Naive B cell (primary cell): ENCODE measurements around the gene FAM90A1. TPM values are rescaled to one million over a fixed set of nuclear protein-coding genes. Genes with fewer than 3 reads are reported as not detected.
"Not testable (repeated sequence)": the region's sequence is repeated elsewhere in the genome, so short reads cannot be mapped to it uniquely, and the experiment has no call there.

Experiments used
- ATAC-seq, 2 donors: fragments of 150-1000 bp; cut with Tn5 transposase; 2 replicates each; pipeline ENCODE4 v1.10.0; 2021; ENCODE audit warnings: low read depth in 2 of 2, mild to moderate bottlenecking in 2 of 2, moderate library complexity in 2 of 2
- DNase-seq: peaks from one replicate; pipeline ENCODE4 v3.0.0; 2022
- H3K27ac Mint-ChIP-seq, 6 donors: one replicate each; pipeline ENCODE4 v1.8.0; 2020 to 2022; ENCODE audit warnings: mild to moderate bottlenecking in 6 of 6, mixed read lengths in 6 of 6, moderate library complexity in 5 of 6, inconsistent platforms in 2 of 6
- H3K27me3 Mint-ChIP-seq, 3 donors: one replicate each; pipeline ENCODE4 v1.8.0; 2021 to 2022; ENCODE audit warnings: mixed read lengths in 3 of 3, mild to moderate bottlenecking in 1 of 3
- H3K36me3 Mint-ChIP-seq, 2 donors: one replicate each; pipeline ENCODE4 v1.8.0; 2020 to 2022; ENCODE audit warnings: mixed read lengths in 2 of 2, inconsistent platforms in 1 of 2, mild to moderate bottlenecking in 1 of 2
- H3K4me1 Mint-ChIP-seq, 3 donors: one replicate each; pipeline ENCODE4 v1.8.0; 2020 to 2022; ENCODE audit warnings: mixed read lengths in 3 of 3, inconsistent platforms in 1 of 3, mild to moderate bottlenecking in 1 of 3, moderate library complexity in 1 of 3
- H3K4me3 Mint-ChIP-seq, 8 donors: one replicate each; pipeline ENCODE4 v1.8.0; 2020 to 2022; ENCODE audit warnings: mild to moderate bottlenecking in 8 of 8, mixed read lengths in 8 of 8, moderate library complexity in 8 of 8, inconsistent platforms in 2 of 8
- H3K9me3 Mint-ChIP-seq, 7 donors: one replicate each; pipeline ENCODE4 v1.8.0; 2020 to 2022; ENCODE audit warnings: mixed read lengths in 7 of 7, mild to moderate bottlenecking in 5 of 7, inconsistent platforms in 2 of 7, moderate library complexity in 1 of 7
- polyA plus RNA-seq, 6 donors: library from polyadenylated mRNA; unstranded; fragments of 300-500 nt; fragmentation: Illumina TruSeq; gene quantifications; one replicate each; pipeline ENCODE4 v1.2.3, GENCODE V29; 2021; ENCODE audit warnings: low read depth in 6 of 6

Gene FAM90A1
- polyA plus RNA-seq, 6 donors from 2014 or later: not detected

DNA sequence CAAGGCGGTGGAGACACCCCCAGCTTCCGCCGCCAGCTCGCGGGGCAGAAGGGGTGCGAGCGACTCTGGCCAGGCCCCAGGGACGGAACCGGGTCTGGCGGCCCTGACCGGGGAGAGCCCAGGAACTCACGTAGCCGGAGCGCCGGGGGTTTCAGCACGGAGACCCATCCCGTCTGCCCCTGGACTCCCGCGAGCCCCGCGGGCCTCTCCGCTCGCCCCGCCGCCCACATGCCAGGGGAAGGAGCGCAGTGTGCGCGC is 15.1 kb upstream of the FAM90A1 start:
- H3K27me3 Mint-ChIP-seq, H3K36me3 Mint-ChIP-seq, H3K9me3 Mint-ChIP-seq, DNase-seq: not testable (repeated sequence)
- Mint-ChIP-seq H3K27ac (peak overlapping the region in 4 of 6 donors; percentile 76 to 90 (median 81)), H3K4me3 (peak overlapping the region; percentile 84 to 99 (median 98)), H3K4me1 (peaks cover 5 to 12% (median 10%) of the 10 kb centered on the region in 3 donors)
- peak in 1 of 2 donors; percentile 1 for ATAC-seq

DNA sequence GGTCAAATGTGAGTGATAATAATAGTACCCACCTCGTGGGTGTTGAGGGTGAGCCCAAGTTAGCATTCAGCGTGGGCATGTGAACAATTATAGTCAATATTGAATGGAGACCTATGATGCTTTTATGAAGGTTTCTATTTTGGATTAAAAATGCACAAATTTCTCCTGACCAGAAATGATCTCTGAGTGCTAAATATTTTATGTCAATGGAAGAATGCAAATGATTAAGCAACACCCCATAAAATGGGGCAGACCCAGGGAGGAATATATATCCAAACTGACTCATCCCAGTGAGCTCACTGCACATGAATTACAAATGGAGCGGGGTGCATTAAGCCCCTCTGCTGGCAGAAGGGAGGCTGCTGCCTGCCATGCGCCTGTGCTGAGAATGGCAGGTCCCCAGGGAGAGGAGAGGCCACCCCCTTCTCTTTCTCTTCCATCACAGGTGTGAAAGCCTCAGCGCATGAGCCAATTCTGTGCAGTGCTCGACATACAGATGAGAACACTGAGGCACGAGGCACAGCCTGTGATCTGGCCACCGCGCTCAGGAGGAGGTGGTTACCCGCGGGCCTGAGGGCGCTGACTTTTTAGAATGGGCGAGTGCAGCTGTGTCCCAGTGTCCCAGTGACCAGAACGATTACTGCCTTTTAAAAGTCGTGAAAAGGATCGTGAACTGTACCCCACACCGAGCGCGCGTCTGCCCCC is 14.7 kb upstream of the FAM90A1 start:
- peak in 1 of 2 donors; percentile 36 for ATAC-seq
- H3K9me3 Mint-ChIP-seq, H3K36me3 Mint-ChIP-seq, H3K27me3 Mint-ChIP-seq, DNase-seq: not testable (repeated sequence)
- peak overlapping the region in 4 of 6 donors; percentile 76 to 90 (median 81) for H3K27ac Mint-ChIP-seq
- H3K4me1 Mint-ChIP-seq: peaks cover 7 to 17% (median 13%) of the 10 kb centered on the region in 3 donors
- peak overlapping the region; percentile 78 to 99 (median 96) for H3K4me3 Mint-ChIP-seq

DNA sequence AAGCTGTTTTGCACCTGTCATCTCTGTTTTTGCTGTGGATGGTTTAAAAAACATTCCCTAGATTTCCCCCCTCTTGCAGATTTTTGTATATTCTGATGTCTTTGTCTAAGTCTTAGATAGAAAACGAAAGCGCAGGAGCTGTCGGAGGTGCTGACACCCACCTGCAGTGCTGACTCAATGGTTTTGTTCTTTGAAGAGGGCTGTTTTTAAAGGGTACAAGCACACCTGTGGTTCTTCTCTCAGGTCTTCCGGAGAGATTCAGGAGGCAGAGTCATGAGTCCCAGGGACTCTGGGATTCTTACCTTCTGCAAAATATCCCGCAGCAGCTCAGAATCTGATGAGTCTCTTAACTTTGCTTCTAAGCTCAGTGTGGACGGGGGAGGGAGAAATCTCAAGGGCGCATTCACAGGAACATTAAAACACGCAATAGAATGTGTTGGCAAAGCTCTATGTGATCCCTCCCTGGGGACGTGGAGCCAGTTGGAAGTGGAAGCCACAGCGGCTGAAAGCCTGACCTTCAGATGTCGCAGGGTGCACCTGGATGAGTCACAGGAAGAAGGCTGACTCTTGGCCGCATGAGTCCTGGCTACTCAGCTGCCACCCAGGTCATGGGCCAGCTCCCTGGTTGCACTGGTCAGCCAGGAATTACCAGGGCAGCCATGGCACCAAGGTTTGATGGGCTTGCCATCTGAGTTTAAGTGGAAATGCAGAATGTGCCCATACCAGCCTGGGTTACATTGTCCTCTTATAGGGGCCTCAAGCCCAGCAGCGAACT is 13.1 kb upstream of the FAM90A1 start:
- not testable (repeated sequence) for H3K36me3 Mint-ChIP-seq, ATAC-seq, H3K9me3 Mint-ChIP-seq, DNase-seq, H3K27ac Mint-ChIP-seq, H3K27me3 Mint-ChIP-seq
- peak overlapping the region in 4 of 8 donors; percentile 35 to 94 (median 46) for H3K4me3 Mint-ChIP-seq
- peaks cover 7 to 19% (median 14%) of the 10 kb centered on the region in 3 donors for H3K4me1 Mint-ChIP-seq

DNA sequence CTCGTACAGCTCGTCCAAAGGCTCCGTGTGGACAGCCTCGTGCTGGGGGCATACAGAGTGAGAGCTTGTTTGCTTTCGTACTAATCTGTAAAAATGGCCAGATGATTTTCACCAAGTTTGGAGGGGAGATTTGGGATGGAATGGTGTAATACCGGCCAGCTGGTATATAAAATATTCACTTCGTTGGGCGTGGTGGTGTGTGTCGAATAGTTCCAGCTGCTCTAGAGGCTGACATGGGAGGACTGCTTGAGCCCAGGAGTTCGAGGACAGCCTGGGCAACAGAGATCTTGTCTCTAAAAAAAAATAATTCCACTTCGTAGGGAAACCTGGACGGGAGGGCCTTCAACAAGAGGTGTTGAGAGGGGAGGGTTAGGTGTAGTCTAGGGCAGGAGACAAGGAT is 9.6 kb upstream of the FAM90A1 start:
- not testable (repeated sequence) for H3K27me3 Mint-ChIP-seq, ATAC-seq, H3K9me3 Mint-ChIP-seq, H3K4me3 Mint-ChIP-seq, H3K36me3 Mint-ChIP-seq, H3K27ac Mint-ChIP-seq, DNase-seq
- H3K4me1 Mint-ChIP-seq: peaks cover 9 to 14% (median 10%) of the 10 kb centered on the region in 3 donors

DNA sequence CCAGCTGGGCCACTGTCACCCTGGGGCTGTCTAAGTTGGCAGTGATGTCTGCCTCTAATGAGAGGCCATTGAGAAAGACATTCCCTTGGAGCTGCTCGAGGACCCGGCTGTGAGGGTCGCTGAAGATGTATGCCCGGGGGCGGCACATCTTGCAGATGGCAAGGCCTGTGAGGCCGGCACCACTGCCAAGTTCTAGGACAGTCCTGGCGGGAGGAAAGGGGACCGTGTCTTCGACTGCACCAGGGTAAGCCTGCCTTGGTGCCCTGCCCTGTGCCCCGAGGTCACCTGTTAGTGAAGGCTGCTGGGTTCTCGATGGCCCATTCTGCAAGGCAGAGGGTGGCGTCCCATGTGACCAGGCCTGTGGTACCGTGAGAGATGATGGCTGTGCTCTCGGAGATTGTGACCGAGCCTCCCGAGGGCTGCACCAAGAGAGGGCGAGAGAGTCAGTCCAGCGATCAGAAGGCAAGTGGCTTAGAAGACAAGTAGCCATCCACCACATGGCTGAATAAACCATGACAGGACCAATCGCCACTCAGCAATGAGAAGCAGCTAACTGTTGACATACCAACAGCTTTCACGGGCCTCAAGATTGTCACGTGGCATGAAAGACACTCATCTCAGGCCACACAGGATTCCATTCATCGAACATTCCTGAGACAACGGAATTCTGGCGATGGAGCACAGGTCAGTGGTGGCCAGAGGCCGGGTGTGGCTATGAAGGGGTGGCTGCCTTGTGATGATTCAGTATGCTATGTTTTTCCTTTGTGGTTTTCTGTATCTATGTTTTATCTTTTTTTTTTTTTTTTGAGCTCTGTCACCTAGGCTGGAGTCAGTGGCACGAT is 8.1 kb upstream of the FAM90A1 start:
- DNase-seq, H3K9me3 Mint-ChIP-seq, H3K36me3 Mint-ChIP-seq: not testable (repeated sequence)

DNA sequence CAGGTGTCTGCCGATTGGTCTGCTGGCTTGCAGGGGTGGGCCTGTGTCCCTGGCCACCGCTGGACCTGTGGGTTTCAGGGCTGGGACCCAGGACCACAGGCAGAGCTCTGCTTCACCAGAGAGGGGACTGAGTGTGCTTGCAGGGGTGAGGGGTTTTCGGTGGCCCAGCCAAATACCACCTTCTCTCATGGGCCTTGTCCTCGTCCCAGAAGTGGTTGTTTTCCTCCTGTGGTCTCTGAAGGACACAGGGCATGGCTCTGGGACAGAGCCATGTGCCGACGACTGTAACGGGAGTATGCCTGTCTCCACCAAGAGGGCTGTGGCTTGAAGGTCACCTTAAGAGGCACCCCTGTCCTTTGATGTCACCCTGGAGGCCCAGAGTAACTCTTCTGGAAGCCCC is 7.3 kb upstream of the FAM90A1 start:
- H3K36me3 Mint-ChIP-seq, H3K27ac Mint-ChIP-seq, H3K4me3 Mint-ChIP-seq, H3K9me3 Mint-ChIP-seq, H3K27me3 Mint-ChIP-seq, DNase-seq, ATAC-seq: not testable (repeated sequence)
- H3K4me1 Mint-ChIP-seq: peaks cover 17 to 20% (median 18%) of the 10 kb centered on the region in 3 donors

More for the DNA sequence above, 8.1 kb upstream of the FAM90A1 start:
- H3K4me1 Mint-ChIP-seq: peaks cover 16 to 20% (median 17%) of the 10 kb centered on the region in 3 donors
- not testable (repeated sequence) for H3K27me3 Mint-ChIP-seq, ATAC-seq
- peak overlapping the region in 3 of 6 donors; percentile 15 to 60 (median 32) for H3K27ac Mint-ChIP-seq
- peak overlapping the region in 1 of 8 donors; percentile 37 for H3K4me3 Mint-ChIP-seq

DNA sequence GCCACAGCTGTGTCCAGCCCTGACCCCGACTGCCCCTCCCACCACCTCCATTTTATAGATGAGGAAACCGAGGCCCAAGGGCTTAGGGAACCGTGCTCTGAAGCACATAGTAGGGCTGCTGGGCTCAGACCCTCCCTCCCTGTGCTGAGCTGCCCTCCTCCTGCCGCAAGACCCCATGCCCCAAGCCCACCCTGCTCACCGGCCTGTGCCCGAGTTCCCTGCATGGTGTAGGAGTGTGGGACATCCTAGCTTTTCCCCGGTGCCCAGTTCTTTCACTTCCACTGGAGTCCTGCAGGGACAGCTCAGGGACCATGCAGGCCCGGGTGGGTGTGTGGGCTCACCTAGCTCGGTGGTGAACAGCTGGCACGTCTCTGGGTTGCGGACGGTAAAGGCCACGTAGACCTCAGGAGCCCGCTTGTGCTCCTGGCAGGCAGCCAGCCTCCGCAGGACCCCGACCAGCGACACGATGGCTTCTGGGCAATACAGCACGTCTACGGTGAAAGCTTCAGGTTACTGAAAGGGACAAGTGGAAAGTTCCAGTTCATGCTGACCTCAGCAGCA is 6.6 kb upstream of the FAM90A1 start:
- H3K9me3 Mint-ChIP-seq, H3K4me3 Mint-ChIP-seq, ATAC-seq, H3K36me3 Mint-ChIP-seq, H3K27ac Mint-ChIP-seq, H3K27me3 Mint-ChIP-seq, DNase-seq: not testable (repeated sequence)
- H3K4me1 Mint-ChIP-seq: peaks cover 17 to 20% (median 18%) of the 10 kb centered on the region in 3 donors

DNA sequence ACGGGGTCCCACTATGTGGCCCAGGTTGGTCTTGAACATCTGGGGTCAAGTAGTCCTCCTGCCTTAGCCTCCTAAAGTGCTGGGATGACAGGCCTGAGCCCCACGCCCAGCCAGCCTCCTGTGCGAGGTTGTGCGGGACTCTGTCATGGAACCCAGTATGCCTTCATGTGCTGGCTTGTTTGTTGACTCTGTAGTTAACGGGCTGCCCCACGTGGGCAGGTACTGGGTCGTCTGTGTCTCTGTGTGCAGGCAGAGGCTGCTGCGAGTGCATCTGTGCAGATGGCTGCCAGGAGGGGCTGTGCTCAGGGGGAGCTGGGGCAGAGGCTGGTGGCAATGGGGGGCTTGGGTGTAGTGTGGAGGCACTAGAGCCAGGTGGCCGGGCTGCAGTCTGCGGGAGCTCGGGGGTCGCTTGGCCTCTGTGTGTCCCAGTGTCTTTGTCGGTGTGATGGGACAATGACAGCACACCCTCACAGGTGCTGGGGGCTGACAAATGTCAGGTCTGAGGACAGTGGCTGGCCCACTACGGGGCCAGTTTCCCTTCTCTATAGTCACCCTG is 6.0 kb upstream of the FAM90A1 start:
- H3K4me3 Mint-ChIP-seq, ATAC-seq: not testable (repeated sequence)
- peak overlapping the region in 1 of 6 donors; percentile 44 for H3K27ac Mint-ChIP-seq

DNA sequence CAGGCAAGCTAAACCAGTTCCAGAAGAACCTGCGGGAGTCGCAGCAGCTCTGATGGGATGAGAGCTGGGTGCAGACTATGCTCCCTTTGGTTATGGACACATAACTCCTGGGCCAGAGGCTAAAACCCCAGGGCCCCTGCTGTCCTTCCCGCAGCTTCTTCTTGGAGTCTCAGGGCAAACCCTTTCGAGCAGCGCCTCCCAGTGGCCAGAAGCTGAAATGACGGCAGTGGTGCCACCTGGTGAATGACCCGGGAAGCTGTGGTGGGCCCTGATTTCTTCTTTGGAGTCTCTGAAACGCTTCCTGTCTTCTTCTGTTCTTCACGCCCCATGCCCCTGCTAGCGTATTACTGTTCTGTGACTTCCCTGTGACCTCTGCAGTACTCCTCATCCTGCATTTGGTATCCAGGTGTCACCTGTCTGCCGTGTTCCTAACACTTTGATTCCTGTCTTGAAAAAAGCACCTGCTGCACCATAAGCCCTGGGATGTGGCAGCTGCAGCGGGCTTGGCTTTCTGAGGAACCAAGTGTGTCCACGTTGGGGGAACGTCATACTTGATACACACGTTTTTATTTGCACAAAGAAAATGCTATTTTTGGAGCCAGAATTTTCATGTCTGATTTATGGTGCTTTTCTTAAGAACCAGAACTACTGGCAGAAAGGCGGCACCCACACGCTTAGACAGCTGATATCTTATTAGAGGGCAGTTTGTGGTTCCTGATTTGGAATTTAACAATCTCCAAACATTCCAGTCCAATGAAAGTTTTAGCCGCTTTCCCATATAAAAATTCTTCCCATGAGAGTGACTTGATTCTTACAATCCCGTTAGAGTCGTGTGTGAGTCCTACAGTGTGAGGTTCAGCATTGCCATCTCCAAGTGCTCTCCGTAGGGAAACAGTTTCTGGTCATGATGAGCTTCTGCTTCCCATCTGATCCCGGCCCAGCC is 4.5 kb upstream of the FAM90A1 start:
- not testable (repeated sequence) for H3K27me3 Mint-ChIP-seq, H3K9me3 Mint-ChIP-seq, ATAC-seq, H3K36me3 Mint-ChIP-seq
- Mint-ChIP-seq H3K4me1 (peaks cover 15 to 20% (median 20%) of the 10 kb centered on the region in 3 donors), H3K27ac (peak overlapping the region in 2 of 6 donors; percentile 17 to 79), H3K4me3 (peak overlapping the region in 1 of 8 donors; percentile 53)
- DNase-seq: peak; percentile 71

More for the DNA sequence above, 6.0 kb upstream of the FAM90A1 start:
- not testable (repeated sequence) for H3K36me3 Mint-ChIP-seq, H3K9me3 Mint-ChIP-seq, H3K27me3 Mint-ChIP-seq, DNase-seq
- H3K4me1 Mint-ChIP-seq: peaks cover 17 to 20% (median 18%) of the 10 kb centered on the region in 3 donors

DNA sequence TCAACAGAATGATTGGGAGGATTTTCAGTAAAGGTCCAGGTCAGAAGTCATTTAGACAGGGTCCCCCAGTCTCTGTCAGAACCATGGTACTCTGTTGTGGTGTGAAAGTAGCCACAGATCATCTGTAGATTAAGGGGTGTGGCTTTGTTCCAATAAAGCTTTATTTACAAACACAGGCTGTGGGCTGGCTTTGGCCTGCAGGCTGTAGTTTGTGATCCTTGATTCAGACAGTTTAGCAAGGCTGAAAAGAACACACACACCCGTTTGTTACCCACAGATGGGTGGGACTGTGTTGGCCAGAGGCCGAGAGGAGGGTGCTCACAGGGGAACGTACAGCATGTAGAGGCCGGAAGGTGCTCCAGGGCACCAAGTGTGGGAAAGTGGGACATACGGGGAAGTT is 3.6 kb upstream of the FAM90A1 start:
- H3K36me3 Mint-ChIP-seq, H3K27me3 Mint-ChIP-seq, H3K9me3 Mint-ChIP-seq, DNase-seq, ATAC-seq, H3K4me3 Mint-ChIP-seq: not testable (repeated sequence)
- Mint-ChIP-seq H3K27ac (peak overlapping the region in 2 of 6 donors; percentile 17 to 44), H3K4me1 (peaks cover 19 to 22% (median 21%) of the 10 kb centered on the region in 3 donors)

DNA sequence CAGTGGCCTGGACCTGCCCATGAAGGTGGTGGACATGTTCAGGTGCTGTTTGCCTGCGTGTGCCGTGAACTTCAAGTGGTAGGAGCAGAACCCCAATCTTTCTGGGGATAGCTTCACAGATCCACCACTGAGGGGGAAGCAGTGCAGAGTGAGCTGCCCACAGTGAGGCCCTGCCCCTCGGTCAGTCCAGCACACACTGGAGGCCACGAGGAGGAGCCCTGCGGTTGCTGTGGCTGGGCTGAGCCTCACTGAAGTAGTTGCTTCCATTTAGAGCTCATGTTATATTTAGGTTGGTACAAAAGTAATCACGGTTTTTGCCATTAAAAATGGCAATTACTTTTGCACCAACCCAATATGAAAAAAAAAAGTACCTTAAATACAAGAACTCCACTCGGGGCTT is 2.1 kb upstream of the FAM90A1 start:
- peaks cover 19 to 22% (median 21%) of the 10 kb centered on the region in 3 donors for H3K4me1 Mint-ChIP-seq
- H3K9me3 Mint-ChIP-seq, H3K27ac Mint-ChIP-seq, DNase-seq, H3K36me3 Mint-ChIP-seq, H3K27me3 Mint-ChIP-seq, ATAC-seq, H3K4me3 Mint-ChIP-seq: not testable (repeated sequence)

DNA sequence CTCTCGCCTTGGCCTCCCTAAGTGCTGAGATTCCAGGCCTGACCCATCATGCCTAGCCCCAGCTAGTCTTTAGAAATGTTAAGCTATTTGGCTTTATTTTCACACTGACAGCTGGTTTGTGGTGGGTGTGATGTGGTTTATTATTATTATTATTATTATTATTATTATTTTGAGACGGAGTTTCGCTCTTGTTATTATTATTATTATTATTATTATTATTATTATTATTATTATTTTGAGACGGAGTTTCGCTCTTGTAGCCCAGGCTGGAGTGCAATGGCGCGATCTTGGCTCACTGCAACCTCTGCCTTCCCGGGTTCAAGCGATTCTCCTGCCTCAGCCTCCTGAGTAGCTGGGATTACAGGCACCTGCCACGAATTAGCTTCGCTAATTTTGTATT is 1.2 kb upstream of the FAM90A1 start:
- not testable (repeated sequence) for H3K36me3 Mint-ChIP-seq, ATAC-seq, H3K9me3 Mint-ChIP-seq, DNase-seq, H3K27me3 Mint-ChIP-seq, H3K27ac Mint-ChIP-seq
- H3K4me1 Mint-ChIP-seq: peaks cover 19 to 22% (median 21%) of the 10 kb centered on the region in 3 donors
- peak overlapping the region in 3 of 8 donors; percentile 79 to 84 (median 80) for H3K4me3 Mint-ChIP-seq
